AG04450 (cell line): Measurements from ENCODE around the gene KCNJ8. TPM values are rescaled to one million over a fixed set of nuclear protein-coding genes. Genes with fewer than 3 reads are reported as not detected.
"Not testable (repeated sequence)": the region's sequence is repeated elsewhere in the genome, so short reads cannot be mapped to it uniquely, and the experiment has no call there.

Source experiments
- CTCF ChIA-PET: fragments of 300-600, 350-600 bp; formaldehyde crosslinking; extraction: SDS; loops from one replicate; lab custom pipeline; 2022; ENCODE audit warnings: antibody characterized with exemption, inconsistent platforms; lab: Charles Lee
- POLR2A ChIA-PET: fragments of 350-600 bp; formaldehyde crosslinking; extraction: SDS; loops from one replicate; lab custom pipeline; 2021; ENCODE audit warnings: antibody characterized with exemption, inconsistent platforms; lab: Yijun Ruan, JAX
- DNase-seq: peaks from one replicate; pipeline ENCODE4 v3.0.0-alpha.2; 2011; ENCODE audit warnings: low read depth, low spot score
- H3K27ac ChIP-seq: one replicate; pipeline ENCODE4 v1.5.1; 2012; ENCODE audit warnings: low read depth, low read length, control low read depth
- H3K27me3 ChIP-seq: one replicate; pipeline ENCODE4 v1.6.0; 2012; ENCODE audit warnings: low read length; ENCODE audit not compliant: control insufficient read depth, insufficient read depth
- H3K4me3 ChIP-seq: 2 replicates; pipeline ENCODE4 v1.5.1; 2011; ENCODE audit warnings: mild to moderate bottlenecking, low read depth, low read length, control low read depth
- H3K9me3 ChIP-seq: 2 replicates; pipeline ENCODE4 v1.5.1; 2012; ENCODE audit warnings: low read length; ENCODE audit not compliant: control insufficient read depth, insufficient read depth
- CTCF ChIP-seq: IDR thresholded peaks from 2 replicates; pipeline ENCODE4 v1.5.1; 2011; ENCODE audit warnings: low read depth, low read length, control low read depth, inconsistent platforms
- polyA plus RNA-seq: library from polyadenylated mRNA; depleted of rRNA; stranded (reverse); fragments of >200 nt; gene quantifications from 2 replicates; pipeline ENCODE4 v1.2.3, GENCODE V29; 2011

Gene KCNJ8
- polyA plus RNA-seq, 1 experiment, result 6.0 TPM

- H3K27me3 ChIP-seq, result no peaks in the 10 kb centered on the region
- ChIA-PET POLR2A (no interaction called here), CTCF (no interaction called here)
- H3K9me3 ChIP-seq, result no peaks in the 10 kb centered on the region
- H3K27ac ChIP-seq, result no peak overlapping the region
- TF ChIP-seq CTCF, result no peak
- no peak overlapping the region for H3K4me3 ChIP-seq
- no peak for DNase-seq
Measured at GRCh38 chr12:21788089-21788983, 13.8 kb upstream of the KCNJ8 start.

DNA sequence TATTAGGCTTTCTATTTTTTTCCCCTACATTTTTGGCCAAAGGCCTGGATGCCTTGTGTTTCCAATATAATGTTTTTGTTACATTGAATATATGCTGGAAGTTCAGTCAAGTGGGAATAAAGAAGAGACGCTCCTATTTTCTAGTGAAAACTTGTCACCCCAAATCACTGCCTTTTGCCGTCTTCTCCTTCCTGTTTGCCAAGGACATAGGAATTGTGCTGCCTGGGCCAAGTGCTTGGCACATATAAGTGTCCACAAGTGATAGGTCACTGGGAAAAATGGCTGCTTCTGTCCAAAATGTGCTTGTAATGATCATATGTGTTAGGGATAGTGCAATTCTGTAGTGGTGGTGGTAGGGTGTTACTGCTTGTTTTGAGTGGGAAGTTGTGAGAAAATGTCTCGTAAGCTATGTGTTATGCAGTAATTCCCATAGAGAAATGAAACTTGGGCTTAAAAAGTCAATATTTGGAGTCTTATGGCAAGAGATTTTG, 11.6 kb upstream of the KCNJ8 start:
- no peak for TF ChIP-seq CTCF
- H3K9me3 ChIP-seq, result no peaks in the 10 kb centered on the region
- DNase-seq, result no peak
- ChIA-PET POLR2A (no interaction called here), CTCF (no interaction called here)
- H3K27me3 ChIP-seq, result no peaks in the 10 kb centered on the region
- no peak overlapping the region for H3K4me3 ChIP-seq
- H3K27ac ChIP-seq, result no peak overlapping the region

DNA sequence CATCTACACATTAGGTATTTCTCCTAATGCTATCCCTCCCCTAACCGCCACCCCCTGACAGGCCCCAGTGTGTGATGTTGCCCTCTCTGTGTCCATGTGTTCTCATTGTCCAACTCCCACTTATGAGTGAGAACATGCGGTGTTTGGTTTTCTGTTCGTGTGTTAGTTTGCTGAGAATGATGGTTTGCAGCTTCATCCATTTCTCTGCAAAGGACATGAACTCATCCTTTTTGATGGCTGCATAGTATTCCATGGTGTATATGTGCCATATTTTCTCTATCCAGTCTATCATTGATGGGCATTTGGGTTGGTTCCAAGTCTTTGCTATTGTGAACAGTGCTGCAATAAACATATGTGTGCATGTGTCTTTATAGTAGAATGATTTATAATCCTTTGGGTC, 8.2 kb upstream of the KCNJ8 start:
- H3K27ac ChIP-seq, result not testable (repeated sequence)

GRCh38 chr12:21780786-21781185, 6.3 kb upstream of the KCNJ8 start:
- CTCF ChIA-PET, result no interaction called here
- no peak overlapping the region for H3K4me3 ChIP-seq

More for the DNA sequence above, 8.2 kb upstream of the KCNJ8 start:
- POLR2A ChIA-PET, H3K4me3 ChIP-seq, H3K27me3 ChIP-seq, DNase-seq, H3K9me3 ChIP-seq: not testable (repeated sequence)
- CTCF ChIA-PET, result interaction anchor here (1.3 kb wide), 1 partner anchor 208 kb away, joined by 3 read pairs; no protein-coding TSS in a partner anchor

DNA sequence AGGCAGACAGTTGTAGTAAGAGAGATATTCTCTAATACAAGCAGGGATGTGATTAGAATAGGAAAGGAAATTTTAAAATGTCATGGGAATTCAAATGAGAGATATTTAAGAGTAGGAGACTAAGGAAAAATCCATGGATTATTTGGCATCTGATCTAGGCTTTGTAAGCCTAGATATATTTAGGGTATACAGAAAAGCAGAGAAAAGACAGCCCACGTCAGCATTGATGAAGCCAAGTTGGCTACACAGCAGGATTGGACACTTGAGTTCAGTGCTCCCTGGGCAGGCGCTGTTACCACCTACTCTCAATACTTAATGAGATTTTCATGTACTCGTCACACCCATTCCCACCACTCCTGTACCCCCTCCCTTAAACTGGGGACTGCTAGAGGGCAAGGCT, 1.7 kb upstream of the KCNJ8 start:
- ChIA-PET CTCF (interaction anchor here (2.6 kb wide), 1 partner anchor 214 kb away, joined by 17 read pairs; no protein-coding TSS in a partner anchor), POLR2A (no interaction called here)
- no peak for DNase-seq
- no peaks in the 10 kb centered on the region for H3K9me3 ChIP-seq
- TF ChIP-seq CTCF, result no peak
- no peak overlapping the region for H3K4me3 ChIP-seq
- no peak overlapping the region for H3K27ac ChIP-seq
- no peaks in the 10 kb centered on the region for H3K27me3 ChIP-seq

More at GRCh38 chr12:21780786-21781185, 6.3 kb upstream of the KCNJ8 start:
- no peak for DNase-seq
- Histone ChIP-seq H3K27ac (no peak overlapping the region), H3K27me3 (no peaks in the 10 kb centered on the region), H3K9me3 (no peaks in the 10 kb centered on the region)
- POLR2A ChIA-PET, result no interaction called here
- TF ChIP-seq CTCF, result no peak
